ENCODE measurements around the gene TSHZ1.

Gene TSHZ1

GRCh38 chr18:75230163-75231052 is 19.8 kb downstream of the TSHZ1 start:
- H3K9me3 Mint-ChIP-seq, result no peaks in the 10 kb centered on the region
- H3K4me1 Mint-ChIP-seq (ENCODE audit: low read depth), result peaks cover 60% of the 10 kb centered on the region
- H3K27ac Mint-ChIP-seq, result no peak overlapping the region

GRCh38 chr18:75231053-75231406 is 20.4 kb downstream of the TSHZ1 start:
- no peak for DNase-seq
- no peaks in the 10 kb centered on the region for H3K9me3 Mint-ChIP-seq
- no peak overlapping the region for H3K27ac Mint-ChIP-seq
- peaks cover 61% of the 10 kb centered on the region for H3K4me1 Mint-ChIP-seq (ENCODE audit: low read depth)
- no peaks in the 10 kb centered on the region for H3K27me3 Mint-ChIP-seq
- no peak overlapping the region for H3K4me3 Mint-ChIP-seq
- H3K36me3 Mint-ChIP-seq (ENCODE audit: low read depth), result peaks cover 19% of the 10 kb centered on the region

More at GRCh38 chr18:75230163-75231052, 19.8 kb downstream of the TSHZ1 start:
- Mint-ChIP-seq H3K36me3 (ENCODE audit: low read depth) (peaks cover 16% of the 10 kb centered on the region), H3K4me3 (no peak overlapping the region), H3K27me3 (no peaks in the 10 kb centered on the region)
- no peak for DNase-seq

GRCh38 chr18:75234901-75235300 is 24.3 kb downstream of the TSHZ1 start:
- Mint-ChIP-seq H3K4me3 (no peak overlapping the region), H3K36me3 (ENCODE audit: low read depth) (peaks cover 30% of the 10 kb centered on the region), H3K27me3 (no peaks in the 10 kb centered on the region), H3K9me3 (no peaks in the 10 kb centered on the region), H3K27ac (no peak overlapping the region), H3K4me1 (ENCODE audit: low read depth) (peaks cover 35% of the 10 kb centered on the region)
- DNase-seq, result no peak

- H3K36me3 Mint-ChIP-seq (ENCODE audit: low read depth), result peaks cover 22% of the 10 kb centered on the region
- peaks cover 32% of the 10 kb centered on the region for H3K4me1 Mint-ChIP-seq (ENCODE audit: low read depth)
- no peaks in the 10 kb centered on the region for H3K27me3 Mint-ChIP-seq
- H3K9me3 Mint-ChIP-seq, result no peaks in the 10 kb centered on the region
- no peak overlapping the region for H3K4me3 Mint-ChIP-seq
- no peak overlapping the region for H3K27ac Mint-ChIP-seq
- no peak for DNase-seq
Observed at GRCh38 chr18:75235896-75236295, 25.3 kb downstream of the TSHZ1 start.

- no peak for DNase-seq
- Mint-ChIP-seq H3K4me1 (ENCODE audit: low read depth) (peaks cover 43% of the 10 kb centered on the region), H3K27me3 (no peaks in the 10 kb centered on the region), H3K36me3 (ENCODE audit: low read depth) (peaks cover 26% of the 10 kb centered on the region), H3K4me3 (no peak overlapping the region), H3K9me3 (no peaks in the 10 kb centered on the region), H3K27ac (no peak overlapping the region)
Observed at GRCh38 chr18:75238100-75238499, 27.5 kb downstream of the TSHZ1 start.

GRCh38 chr18:75238786-75239185 is 28.2 kb downstream of the TSHZ1 start:
- Mint-ChIP-seq H3K36me3 (ENCODE audit: low read depth) (peaks cover 26% of the 10 kb centered on the region), H3K27ac (no peak overlapping the region), H3K4me3 (no peak overlapping the region), H3K9me3 (no peaks in the 10 kb centered on the region), H3K27me3 (no peaks in the 10 kb centered on the region), H3K4me1 (ENCODE audit: low read depth) (peaks cover 41% of the 10 kb centered on the region)
- no peak for DNase-seq

GRCh38 chr18:75240433-75240832 is 29.8 kb downstream of the TSHZ1 start:
- peaks cover 22% of the 10 kb centered on the region for H3K36me3 Mint-ChIP-seq (ENCODE audit: low read depth)
- H3K9me3 Mint-ChIP-seq, result no peaks in the 10 kb centered on the region
- no peak for DNase-seq
- H3K4me1 Mint-ChIP-seq (ENCODE audit: low read depth), result peaks cover 50% of the 10 kb centered on the region
- H3K27ac Mint-ChIP-seq, result no peak overlapping the region
- H3K27me3 Mint-ChIP-seq, result no peaks in the 10 kb centered on the region
- H3K4me3 Mint-ChIP-seq, result no peak overlapping the region

- Mint-ChIP-seq H3K27me3 (no peaks in the 10 kb centered on the region), H3K36me3 (ENCODE audit: low read depth) (peaks cover 18% of the 10 kb centered on the region), H3K9me3 (no peaks in the 10 kb centered on the region), H3K4me3 (no peak overlapping the region), H3K4me1 (ENCODE audit: low read depth) (peaks cover 59% of the 10 kb centered on the region), H3K27ac (no peak overlapping the region)
- no peak for DNase-seq
Observed at GRCh38 chr18:75241705-75242104, 31.1 kb downstream of the TSHZ1 start.

- peaks cover 5% of the 10 kb centered on the region for H3K36me3 Mint-ChIP-seq (ENCODE audit: low read depth)
- peaks cover 71% of the 10 kb centered on the region for H3K4me1 Mint-ChIP-seq (ENCODE audit: low read depth)
- no peaks in the 10 kb centered on the region for H3K9me3 Mint-ChIP-seq
- H3K4me3 Mint-ChIP-seq, result no peak overlapping the region
- no peak for DNase-seq
- H3K27me3 Mint-ChIP-seq, result no peaks in the 10 kb centered on the region
- peak overlapping the region; percentile 17 for H3K27ac Mint-ChIP-seq
Observed at GRCh38 chr18:75244351-75245313, 34.0 kb downstream of the TSHZ1 start.

- DNase-seq, result peak; percentile 46
- no peaks in the 10 kb centered on the region for H3K36me3 Mint-ChIP-seq (ENCODE audit: low read depth)
- H3K9me3 Mint-ChIP-seq, result no peaks in the 10 kb centered on the region
- peak overlapping the region; percentile 84 for H3K4me3 Mint-ChIP-seq
- peak overlapping the region; percentile 96 for H3K27ac Mint-ChIP-seq
- H3K4me1 Mint-ChIP-seq (ENCODE audit: low read depth), result peaks cover 72% of the 10 kb centered on the region
- no peaks in the 10 kb centered on the region for H3K27me3 Mint-ChIP-seq
Observed at GRCh38 chr18:75246721-75247610, 36.4 kb downstream of the TSHZ1 start.

GRCh38 chr18:75247611-75248421 is 37.2 kb downstream of the TSHZ1 start:
- Mint-ChIP-seq H3K4me1 (ENCODE audit: low read depth) (peaks cover 68% of the 10 kb centered on the region), H3K9me3 (no peaks in the 10 kb centered on the region), H3K4me3 (peak overlapping the region; percentile 84), H3K27ac (peak overlapping the region; percentile 96), H3K27me3 (no peaks in the 10 kb centered on the region), H3K36me3 (ENCODE audit: low read depth) (no peaks in the 10 kb centered on the region)
- DNase-seq, result no peak

- Mint-ChIP-seq H3K4me1 (ENCODE audit: low read depth) (peaks cover 68% of the 10 kb centered on the region), H3K36me3 (ENCODE audit: low read depth) (no peaks in the 10 kb centered on the region), H3K27ac (peak overlapping the region; percentile 96), H3K27me3 (no peaks in the 10 kb centered on the region), H3K9me3 (no peaks in the 10 kb centered on the region), H3K4me3 (peak overlapping the region; percentile 84)
- DNase-seq, result no peak
Observed at GRCh38 chr18:75248426-75249174, 38.0 kb downstream of the TSHZ1 start.

GRCh38 chr18:75249175-75249518 is 38.5 kb downstream of the TSHZ1 start:
- no peaks in the 10 kb centered on the region for H3K36me3 Mint-ChIP-seq (ENCODE audit: low read depth)
- no peaks in the 10 kb centered on the region for H3K27me3 Mint-ChIP-seq
- H3K27ac Mint-ChIP-seq, result no peak overlapping the region
- H3K4me1 Mint-ChIP-seq (ENCODE audit: low read depth), result peaks cover 71% of the 10 kb centered on the region
- no peak for DNase-seq
- no peak overlapping the region for H3K4me3 Mint-ChIP-seq
- H3K9me3 Mint-ChIP-seq, result no peaks in the 10 kb centered on the region

All from activated T-cell treated with anti-CD3 and anti-CD28 coated beads, Interleukin-2, amount 50 U/mL, for 24 hours (primary cell).